ENCODE measurements around the gene TRPM8.

TRPM8 gene

GRCh38 chr2:233936089-233936488 is 18.9 kb downstream of the TRPM8 start:
- no peak overlapping the region for H3K9ac ChIP-seq (ENCODE audit: insufficient read length, low read depth)
- H3K4me1 ChIP-seq (ENCODE audit: insufficient read depth, insufficient read length) = no peaks in the 10 kb centered on the region
- H3K36me3 ChIP-seq (ENCODE audit: insufficient read depth, insufficient read length, low read length) = no peaks in the 10 kb centered on the region
- no peaks in the 10 kb centered on the region for H3K27me3 ChIP-seq (ENCODE audit: insufficient read depth, insufficient read length)
- DNase-seq (ENCODE audit: low read depth, low spot score) = no peak
- TF ChIP-seq YY1 (IDR thresholded peaks at IDR 0.05; ENCODE audit: insufficient read depth, insufficient read length) = no peak
- TF ChIP-seq SUZ12 (IDR thresholded peaks at IDR 0.05; ENCODE audit: extremely low read depth, insufficient read depth, insufficient read length) = no peak
- TF ChIP-seq ZNF274 (IDR thresholded peaks at IDR 0.05; ENCODE audit: low read depth, low read length) = no peak
- H3K4me3 ChIP-seq (ENCODE audit: insufficient read length, low read depth) = no peak overlapping the region
- H3K9me3 ChIP-seq (ENCODE audit: insufficient read depth, low read length) = no peaks in the 10 kb centered on the region

GRCh38 chr2:233938676-233939370 is 21.6 kb downstream of the TRPM8 start:
- no peak overlapping the region for H3K9ac ChIP-seq (ENCODE audit: insufficient read length, low read depth)
- TF ChIP-seq SUZ12 (IDR thresholded peaks at IDR 0.05; ENCODE audit: extremely low read depth, insufficient read depth, insufficient read length) (no peak), ZNF274 (IDR thresholded peaks at IDR 0.05; ENCODE audit: low read depth, low read length) (no peak), YY1 (IDR thresholded peaks at IDR 0.05; ENCODE audit: insufficient read depth, insufficient read length) (no peak)
- H3K27me3 ChIP-seq (ENCODE audit: insufficient read depth, insufficient read length) = no peaks in the 10 kb centered on the region
- H3K4me3 ChIP-seq (ENCODE audit: insufficient read length, low read depth) = no peak overlapping the region
- no peaks in the 10 kb centered on the region for H3K36me3 ChIP-seq (ENCODE audit: insufficient read depth, insufficient read length, low read length)
- no peak for DNase-seq (ENCODE audit: low read depth, low spot score)
- H3K9me3 ChIP-seq (ENCODE audit: insufficient read depth, low read length) = no peaks in the 10 kb centered on the region
- no peaks in the 10 kb centered on the region for H3K4me1 ChIP-seq (ENCODE audit: insufficient read depth, insufficient read length)

- Histone ChIP-seq H3K27me3 (ENCODE audit: insufficient read depth, insufficient read length) (no peaks in the 10 kb centered on the region), H3K36me3 (ENCODE audit: insufficient read depth, insufficient read length, low read length) (no peaks in the 10 kb centered on the region), H3K4me1 (ENCODE audit: insufficient read depth, insufficient read length) (no peaks in the 10 kb centered on the region), H3K4me3 (ENCODE audit: insufficient read length, low read depth) (no peak overlapping the region), H3K9me3 (ENCODE audit: insufficient read depth, low read length) (peaks cover 10% of the 10 kb centered on the region; the same call in 1 of the 2 replicates), H3K9ac (ENCODE audit: insufficient read length, low read depth) (no peak overlapping the region)
- DNase-seq (ENCODE audit: low read depth, low spot score) = no peak
- TF ChIP-seq ZNF274 (IDR thresholded peaks at IDR 0.05; ENCODE audit: low read depth, low read length) (no peak), YY1 (IDR thresholded peaks at IDR 0.05; ENCODE audit: insufficient read depth, insufficient read length) (no peak)
Observed at GRCh38 chr2:233940376-233941276, 23.5 kb downstream of the TRPM8 start.

- TF ChIP-seq YY1 (IDR thresholded peaks at IDR 0.05; ENCODE audit: insufficient read depth, insufficient read length) = no peak
- TF ChIP-seq SUZ12 (IDR thresholded peaks at IDR 0.05; ENCODE audit: extremely low read depth, insufficient read depth, insufficient read length) = no peak
- no peak for TF ChIP-seq ZNF274 (IDR thresholded peaks at IDR 0.05; ENCODE audit: low read depth, low read length)
- no peak overlapping the region for H3K9ac ChIP-seq (ENCODE audit: insufficient read length, low read depth)
- DNase-seq (ENCODE audit: low read depth, low spot score) = no peak
- no peak overlapping the region for H3K4me3 ChIP-seq (ENCODE audit: insufficient read length, low read depth)
- H3K27me3 ChIP-seq (ENCODE audit: insufficient read depth, insufficient read length) = no peaks in the 10 kb centered on the region
- peaks cover 10% of the 10 kb centered on the region; the same call in 1 of the 2 replicates for H3K9me3 ChIP-seq (ENCODE audit: insufficient read depth, low read length)
- H3K36me3 ChIP-seq (ENCODE audit: insufficient read depth, insufficient read length, low read length) = no peaks in the 10 kb centered on the region
- H3K4me1 ChIP-seq (ENCODE audit: insufficient read depth, insufficient read length) = no peaks in the 10 kb centered on the region
Observed at GRCh38 chr2:233942731-233943130, 25.6 kb downstream of the TRPM8 start.

- Histone ChIP-seq H3K36me3 (ENCODE audit: insufficient read depth, insufficient read length, low read length) (no peaks in the 10 kb centered on the region), H3K9me3 (ENCODE audit: insufficient read depth, low read length) (peaks cover 10% of the 10 kb centered on the region; the same call in 1 of the 2 replicates), H3K9ac (ENCODE audit: insufficient read length, low read depth) (no peak overlapping the region), H3K4me1 (ENCODE audit: insufficient read depth, insufficient read length) (no peaks in the 10 kb centered on the region), H3K27me3 (ENCODE audit: insufficient read depth, insufficient read length) (no peaks in the 10 kb centered on the region), H3K4me3 (ENCODE audit: insufficient read length, low read depth) (no peak overlapping the region)
- TF ChIP-seq YY1 (IDR thresholded peaks at IDR 0.05; ENCODE audit: insufficient read depth, insufficient read length) = no peak
- TF ChIP-seq SUZ12 (IDR thresholded peaks at IDR 0.05; ENCODE audit: extremely low read depth, insufficient read depth, insufficient read length) = no peak
- TF ChIP-seq ZNF274 (IDR thresholded peaks at IDR 0.05; ENCODE audit: low read depth, low read length) = no peak
- no peak for DNase-seq (ENCODE audit: low read depth, low spot score)
Observed at GRCh38 chr2:233944269-233944668, 27.1 kb downstream of the TRPM8 start.

- Histone ChIP-seq H3K9me3 (ENCODE audit: insufficient read depth, low read length) (peaks cover 10% of the 10 kb centered on the region; the same call in 1 of the 2 replicates), H3K4me1 (ENCODE audit: insufficient read depth, insufficient read length) (no peaks in the 10 kb centered on the region), H3K4me3 (ENCODE audit: insufficient read length, low read depth) (no peak overlapping the region), H3K27me3 (ENCODE audit: insufficient read depth, insufficient read length) (no peaks in the 10 kb centered on the region), H3K9ac (ENCODE audit: insufficient read length, low read depth) (no peak overlapping the region), H3K36me3 (ENCODE audit: insufficient read depth, insufficient read length, low read length) (no peaks in the 10 kb centered on the region)
- TF ChIP-seq ZNF274 (IDR thresholded peaks at IDR 0.05; ENCODE audit: low read depth, low read length) (no peak), SUZ12 (IDR thresholded peaks at IDR 0.05; ENCODE audit: extremely low read depth, insufficient read depth, insufficient read length) (no peak)
- no peak for DNase-seq (ENCODE audit: low read depth, low spot score)
Observed at GRCh38 chr2:233944722-233945121, 27.5 kb downstream of the TRPM8 start.

GRCh38 chr2:233945146-233945545 is 28.0 kb downstream of the TRPM8 start:
- DNase-seq (ENCODE audit: low read depth, low spot score) = no peak
- Histone ChIP-seq H3K36me3 (ENCODE audit: insufficient read depth, insufficient read length, low read length) (no peaks in the 10 kb centered on the region), H3K9ac (ENCODE audit: insufficient read length, low read depth) (no peak overlapping the region), H3K4me1 (ENCODE audit: insufficient read depth, insufficient read length) (no peaks in the 10 kb centered on the region), H3K27me3 (ENCODE audit: insufficient read depth, insufficient read length) (no peaks in the 10 kb centered on the region), H3K4me3 (ENCODE audit: insufficient read length, low read depth) (no peak overlapping the region), H3K9me3 (ENCODE audit: insufficient read depth, low read length) (peaks cover 10% of the 10 kb centered on the region; the same call in 1 of the 2 replicates)
- TF ChIP-seq ZNF274 (IDR thresholded peaks at IDR 0.05; ENCODE audit: low read depth, low read length) = no peak
- no peak for TF ChIP-seq YY1 (IDR thresholded peaks at IDR 0.05; ENCODE audit: insufficient read depth, insufficient read length)
- TF ChIP-seq SUZ12 (IDR thresholded peaks at IDR 0.05; ENCODE audit: extremely low read depth, insufficient read depth, insufficient read length) = no peak

Data from NT2/D1 (cell line).